GM18951 (cell line): ENCODE data around the gene KDM4C.

Experiments
- POLR2A ChIP-seq: IDR thresholded peaks from 4 replicates; pipeline ENCODE4 v1.6.1; 2011; ENCODE audit warnings: mild to moderate bottlenecking; ENCODE audit not compliant: insufficient read length, insufficient read depth; ENCODE audit errors: extremely low read depth
- in situ Hi-C: fragments of 300-500 bp; cut with MboI; formaldehyde crosslinking; loops from one replicate; pipeline ENCODE4 v1.12.0; 2022; ENCODE audit warnings: low sequenced_read_pairs, mixed read lengths, inconsistent platforms; ENCODE audit not compliant: unreplicated experiment

KDM4C gene

GRCh38 chr9:7086389-7086788 is 328.6 kb downstream of the KDM4C start:
- no peak for TF ChIP-seq POLR2A
- in situ Hi-C loops: no loop called here

DNA sequence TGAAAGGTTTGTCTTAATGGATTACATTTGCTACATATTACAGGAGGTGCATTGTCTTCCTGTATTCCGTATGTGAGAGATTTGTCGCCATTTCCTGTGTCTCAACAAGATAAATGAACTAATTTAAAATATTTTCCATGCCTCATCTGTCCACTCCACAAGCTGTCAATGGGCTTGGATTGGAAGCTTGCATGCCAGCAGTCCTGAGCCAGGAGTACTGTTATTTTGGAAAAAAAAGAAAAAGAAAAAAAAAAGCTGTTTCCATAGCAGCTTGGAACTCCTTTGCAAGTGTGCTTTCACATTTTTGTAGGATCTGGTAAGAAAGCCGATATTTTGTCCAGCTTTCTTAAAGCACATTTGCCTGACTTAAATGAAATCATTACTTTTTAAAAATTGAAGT is 330.8 kb downstream of the KDM4C start:
- in situ Hi-C loops: no loop called here
- TF ChIP-seq POLR2A: no peak

- TF ChIP-seq POLR2A: no peak
- in situ Hi-C loops: no loop called here
Measured at GRCh38 chr9:7089406-7090193, 331.8 kb downstream of the KDM4C start.

GRCh38 chr9:7093040-7093439 is 335.3 kb downstream of the KDM4C start:
- no peak for TF ChIP-seq POLR2A
- in situ Hi-C loops: no loop called here

DNA sequence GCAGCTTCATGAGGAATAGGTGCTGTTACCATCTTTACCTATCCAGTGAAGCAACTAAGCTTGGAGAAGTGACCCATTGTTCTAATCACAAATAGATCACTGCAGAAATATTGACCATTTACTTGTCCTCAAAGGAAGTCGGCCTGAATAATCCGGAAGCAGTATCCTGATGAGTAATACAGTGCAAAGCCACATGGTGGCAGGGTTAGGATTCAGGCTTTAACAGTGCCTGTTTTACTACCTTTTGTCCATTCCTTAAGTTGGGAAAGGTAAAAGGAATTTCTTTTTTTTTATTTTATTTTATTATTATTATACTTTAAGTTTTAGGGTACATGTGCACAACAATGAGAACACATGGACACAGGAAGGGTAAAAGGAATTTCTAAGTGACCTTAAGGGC is 336.3 kb downstream of the KDM4C start:
- no peak for TF ChIP-seq POLR2A
- in situ Hi-C loops: no loop called here

- in situ Hi-C loops: no loop called here
- no peak for TF ChIP-seq POLR2A
Measured at GRCh38 chr9:7094576-7094975, 336.8 kb downstream of the KDM4C start.

- TF ChIP-seq POLR2A: no peak
- in situ Hi-C loops: no loop called here
Measured at GRCh38 chr9:7095058-7095457, 337.3 kb downstream of the KDM4C start.

GRCh38 chr9:7097040-7097715 is 339.4 kb downstream of the KDM4C start:
- in situ Hi-C loops: no loop called here
- no peak for TF ChIP-seq POLR2A

DNA sequence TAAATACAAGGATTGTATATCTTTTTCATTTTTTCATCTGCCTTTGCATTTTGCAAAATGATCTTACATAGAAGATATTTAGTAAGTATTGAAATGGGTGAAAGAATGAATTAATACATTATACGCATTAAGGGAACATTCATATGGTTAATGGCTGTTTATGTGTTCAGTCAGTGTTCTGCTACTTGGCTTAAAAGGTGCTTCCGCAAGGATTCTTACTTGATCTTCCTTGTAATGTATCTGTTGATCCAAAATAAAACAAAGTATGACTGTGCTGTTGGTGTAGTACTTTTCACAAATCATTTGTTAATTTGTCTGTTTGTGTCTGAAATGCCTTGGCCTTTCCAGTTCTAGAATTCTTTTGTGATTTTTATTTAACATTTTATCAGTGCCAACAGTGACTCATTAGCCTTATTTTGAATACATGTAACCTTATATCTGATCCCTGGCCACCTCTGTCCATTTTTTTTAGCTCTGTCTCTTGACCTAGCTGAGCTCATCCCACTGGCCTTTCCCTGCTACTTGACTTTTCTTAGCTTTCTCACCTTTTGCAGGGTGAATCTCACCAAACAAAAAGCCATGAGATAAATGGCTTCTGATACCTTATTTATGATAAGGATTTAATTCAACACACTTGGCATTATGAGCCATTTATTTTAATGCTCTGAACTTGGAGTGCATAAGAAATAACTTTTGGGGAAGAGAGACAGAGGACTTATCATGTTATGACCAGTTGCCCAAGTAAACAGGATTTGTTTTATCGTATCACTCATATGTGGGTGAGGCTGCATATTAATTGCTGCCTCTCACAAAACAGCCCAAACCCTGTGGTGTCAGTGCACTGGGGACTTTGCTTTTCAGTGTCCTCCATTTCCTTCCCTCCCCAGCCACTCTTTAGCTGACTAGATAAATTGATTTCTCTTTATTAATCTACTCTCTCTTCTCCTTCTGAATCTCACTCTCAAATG is 340.3 kb downstream of the KDM4C start:
- TF ChIP-seq POLR2A: no peak
- in situ Hi-C loops: no loop called here

GRCh38 chr9:7103367-7103766 is 345.6 kb downstream of the KDM4C start:
- TF ChIP-seq POLR2A: no peak
- in situ Hi-C loops: no loop called here

DNA sequence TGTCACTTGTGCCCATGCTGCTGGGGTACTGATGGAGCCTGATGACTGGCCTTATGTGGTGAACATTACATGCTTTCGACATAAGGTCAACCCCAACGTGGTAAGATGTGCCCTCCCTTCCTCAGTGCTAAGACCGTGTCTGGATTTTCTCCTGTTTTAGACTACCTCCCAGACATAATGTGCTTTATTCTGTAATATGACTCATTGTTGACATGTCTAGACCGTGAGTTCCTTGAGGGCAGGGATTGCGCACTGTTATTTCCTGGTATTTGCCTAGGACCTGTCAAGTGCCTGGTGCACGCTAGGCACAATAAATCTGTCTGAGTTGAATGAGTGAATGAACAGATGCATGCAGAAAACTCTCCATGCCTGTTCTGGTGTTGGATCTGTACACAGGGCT is 346.0 kb downstream of the KDM4C start:
- no peak for TF ChIP-seq POLR2A
- in situ Hi-C loops: no loop called here

GRCh38 chr9:7104625-7105024 is 346.9 kb downstream of the KDM4C start:
- in situ Hi-C loops: no loop called here
- no peak for TF ChIP-seq POLR2A

- in situ Hi-C loops: no loop called here
- TF ChIP-seq POLR2A: no peak
Measured at GRCh38 chr9:7105095-7105494, 347.3 kb downstream of the KDM4C start.
